ENCODE data around the gene CHSY1.

DNA sequence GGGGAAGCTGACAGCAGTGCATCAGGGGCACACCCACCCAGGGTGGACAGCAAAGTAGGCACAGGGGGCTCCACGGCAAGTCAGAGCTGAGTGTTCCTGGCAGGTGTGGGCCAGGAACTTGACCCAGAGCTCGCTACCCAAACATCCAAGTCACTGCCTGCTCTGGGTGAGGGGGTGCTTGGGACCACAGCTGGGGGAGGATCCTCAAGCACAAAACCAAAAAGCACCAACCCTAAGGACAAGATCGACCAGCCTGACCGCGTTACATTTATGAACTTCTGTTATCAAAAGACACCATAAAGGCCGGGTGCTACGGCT lies 101.2 kb downstream of the CHSY1 start:
- no peak for TF ChIP-seq CTCF (conservative IDR thresholded peaks at IDR 0.05; ENCODE audit: low read length)
- no peak for TF ChIP-seq EZH2phosphoT487 (IDR thresholded peaks at IDR 0.05; ENCODE audit: borderline replicate concordance)
